HepG2 (cell line): Measurements from ENCODE around the gene GABRG3. TPM values are rescaled to one million over a fixed set of nuclear protein-coding genes. Genes with fewer than 3 reads are reported as not detected.

Experiments
- ATAC-seq: fragments of 200-7000 bp; cut with Tn5 transposase; 3 replicates; pipeline ENCODE4 v1.9.1; 2020; ENCODE audit warnings: mild to moderate bottlenecking, moderate library complexity
- BruUV-seq: library from RNA; stranded (reverse); fragments of 400-500 nt; replicated peaks from 2 replicates; lab custom pipeline; 2021; lab: Mats Ljungman, UMichigan
- CTCF ChIA-PET: fragments of 300-600 bp; formaldehyde crosslinking; extraction: SDS; loops from one replicate; lab custom pipeline; 2021; ENCODE audit warnings: low total read pairs, inconsistent platforms, low intra/inter-chr PET ratio; lab: Yijun Ruan, JAX
- POLR2A ChIA-PET: fragments of 350-600 bp; sonication (Branson Sonifier 250); formaldehyde crosslinking; loops from one replicate; lab custom pipeline; 2020; ENCODE audit warnings: antibody characterized with exemption, inconsistent platforms; lab: Yijun Ruan, JAX
- DNase-seq: peaks from one replicate; pipeline ENCODE4 v3.0.0-alpha.2; 2015; ENCODE audit warnings: low spot score
- FAIRE-seq: peaks from 3 replicates; lab custom pipeline; 2011; peaks lifted over from hg19 to GRCh38; lab: Jason Lieb, UNC
- H2AFZ ChIP-seq: one replicate; pipeline ENCODE4 v1.6.1; 2011; ENCODE audit warnings: low read length, inconsistent platforms
- H3K27ac ChIP-seq: fragments of 300-600 bp; 3 replicates; pipeline ENCODE4 v1.8.0; 2011; ENCODE audit warnings: mixed run types, mild to moderate bottlenecking, mixed read lengths, low read length, inconsistent platforms; ENCODE audit not compliant: insufficient read depth; ENCODE audit errors: extremely low read length
- H3K27me3 ChIP-seq, 2 experiments: fragments of 200-600 bp in 1 of 2; 2 replicates in 1 of 2; 3 replicates in 1 of 2; pipeline versions ENCODE4 v1.6.0 to v1.8.0; 2011; ENCODE audit warnings: low read length in 2 of 2, mild to moderate bottlenecking in 2 of 2, moderate library complexity in 2 of 2, inconsistent platforms in 1 of 2; ENCODE audit not compliant: insufficient read depth in 2 of 2, control insufficient read depth in 1 of 2
- H3K36me3 ChIP-seq, 2 experiments: fragments of 200-600 bp in 1 of 2; replicated peaks in 1 of 2; 2 replicates in 1 of 2; 3 replicates in 1 of 2; pipeline versions ENCODE4 v1.5.1 to v1.8.0; 2011; ENCODE audit warnings: low read length in 2 of 2, inconsistent platforms in 1 of 2; ENCODE audit not compliant: insufficient read depth in 2 of 2, control insufficient read depth in 1 of 2
- H3K4me1 ChIP-seq: 2 replicates; pipeline ENCODE4 v1.5.1; 2012; ENCODE audit warnings: low read length, inconsistent platforms; ENCODE audit not compliant: insufficient read depth
- H3K4me2 ChIP-seq: 2 replicates; pipeline ENCODE4 v1.6.0; 2011; ENCODE audit warnings: low read depth, low read length, inconsistent platforms
- H3K4me3 ChIP-seq, 3 experiments: fragments of 200-600 bp in 1 of 3; sonication (generic), shearing (Covaris generic) in 1 of 3; replicated peaks in 1 of 3; 2 replicates each; pipeline ENCODE4 v1.5.1; 2011 to 2016; ENCODE audit warnings: low read length in 3 of 3, inconsistent platforms in 2 of 3, low read depth in 2 of 3, mild to moderate bottlenecking in 2 of 3, control low read depth in 1 of 3, mixed read lengths in 1 of 3; ENCODE audit not compliant: insufficient read depth in 1 of 3
- H3K79me2 ChIP-seq: one replicate; pipeline ENCODE4 v1.6.1; 2011; ENCODE audit warnings: low read length, inconsistent platforms; ENCODE audit not compliant: insufficient read depth
- H3K9ac ChIP-seq: 2 replicates; pipeline ENCODE4 v1.6.0; 2011; ENCODE audit warnings: mild to moderate bottlenecking, low read depth, low read length, inconsistent platforms; ENCODE audit not compliant: insufficient read depth
- H3K9me3 ChIP-seq: 2 replicates; pipeline ENCODE4 v1.5.1; 2012; ENCODE audit warnings: mild to moderate bottlenecking, low read length
- H4K20me1 ChIP-seq: 2 replicates; pipeline ENCODE4 v1.6.0; 2011; ENCODE audit warnings: inconsistent platforms, mild to moderate bottlenecking, low read length, moderate library complexity; ENCODE audit not compliant: insufficient read depth
- BCLAF1 ChIP-seq: fragments of 450-650 bp; IDR thresholded peaks from 2 replicates; pipeline ENCODE4 v1.6.1; 2017; ENCODE audit warnings: mild to moderate bottlenecking
- MLLT10 ChIP-seq: sonication (generic); formaldehyde crosslinking; IDR thresholded peaks from 2 replicates; pipeline ENCODE4 v1.4.0; 2020; ENCODE audit warnings: missing genetic modification reagents
- NR3C1 ChIP-seq: sonication (generic); formaldehyde crosslinking; IDR thresholded peaks from 2 replicates; pipeline ENCODE4 v1.4.0; 2020; ENCODE audit warnings: missing genetic modification reagents
- PBX2 ChIP-seq: IDR thresholded peaks from 2 replicates; pipeline ENCODE4 v1.6.1; 2016; ENCODE audit warnings: control low read depth
- SCMH1 ChIP-seq: sonication (generic); formaldehyde crosslinking; IDR thresholded peaks from 2 replicates; pipeline ENCODE4 v1.9.0; 2021; ENCODE audit warnings: missing genetic modification reagents, mild to moderate bottlenecking, borderline replicate concordance
- SIN3B ChIP-seq: fragments of 150-350 bp; IDR thresholded peaks from 2 replicates; pipeline ENCODE4 v1.6.1; 2014; ENCODE audit warnings: low read length
- ZFP41 ChIP-seq: sonication (generic); formaldehyde crosslinking; IDR thresholded peaks from 2 replicates; pipeline ENCODE4 v1.4.0; 2020; ENCODE audit warnings: mild to moderate bottlenecking, missing genetic modification reagents, borderline replicate concordance
- ZNF780A ChIP-seq: sonication (generic); formaldehyde crosslinking; IDR thresholded peaks from 2 replicates; pipeline ENCODE4 v1.8.0; 2022; ENCODE audit warnings: mild to moderate bottlenecking, missing genetic modification reagents, moderate library complexity
- ZSCAN21 ChIP-seq: sonication (generic); formaldehyde crosslinking; IDR thresholded peaks from 2 replicates; pipeline ENCODE4 v1.8.0; 2022; ENCODE audit warnings: mild to moderate bottlenecking, missing genetic modification reagents, moderate library complexity, borderline replicate concordance
- WGBS: methylation state at CpG from one replicate; pipeline ENCODE4 v1.1.6; 2017; ENCODE audit warnings: low lambda C conversion rate; 5-methylcytosine and 5-hydroxymethylcytosine counted together
- in situ Hi-C: cut with HindIII; loops from 2 replicates; pipeline ENCODE4 v1.10.0; 2017; ENCODE audit warnings: low pct_unique_long_range_greater_than_20kb; ENCODE audit not compliant: extremely low pct_ligation_motif_present
- intact Hi-C: fragments of 100-400 bp; cut with micrococcal nuclease; formaldehyde crosslinking; loops from one replicate; pipeline ENCODE4 v1.10.0; 2022; ENCODE audit not compliant: unreplicated experiment
- polyA plus RNA-seq, 8 experiments: library from polyadenylated mRNA; depleted of rRNA in 3 of 8; stranded (reverse) in 7 of 8; unstranded in 1 of 8; fragments of >200 nt; fragmentation: Illumina TruSeq in 4 of 8; extraction: Trizol in 4 of 8; gene quantifications; 2 replicates each; pipeline versions ENCODE4 v1.2.1 to v1.2.3, GENCODE V29; 2011 to 2016; ENCODE audit warnings: low read depth in 4 of 8, missing spikeins in 1 of 8, mixed read lengths in 1 of 8; ENCODE audit not compliant: insufficient read depth in 1 of 8
- total RNA-seq, 5 experiments: library from RNA; depleted of rRNA; stranded (reverse); fragments of >200 nt; fragmentation: Illumina TruSeq; extraction: Trizol; gene quantifications; 2 replicates each; pipeline ENCODE4 v1.2.3, GENCODE V29; 2016; ENCODE audit warnings: low read depth in 1 of 5
- TF ChIP-seq, protein P1 (sequence below): sonication (generic); formaldehyde crosslinking; IDR thresholded peaks from 2 replicates; pipeline ENCODE4 v1.9.0; 2021; ENCODE audit warnings: missing genetic modification reagents, borderline replicate concordance
- TF ChIP-seq, protein P2 (sequence below): sonication (generic); formaldehyde crosslinking; IDR thresholded peaks from 2 replicates; pipeline ENCODE4 v1.5.0; 2020; ENCODE audit warnings: missing genetic modification reagents, mild to moderate bottlenecking, borderline replicate concordance

Gene GABRG3
- total and polyA plus RNA-seq, 2 of the 13 experiments (the other 11 are each of a cell fraction or from before 2014, with no cell fraction given): not detected

GRCh38 chr15:27538325-27538724 is 567.3 kb downstream of the GABRG3 start:
- FAIRE-seq (no peak), ATAC-seq (no peak), DNase-seq (no peak)
- ChIA-PET POLR2A (no interaction called here), CTCF (no interaction called here)
- no peaks in the 10 kb centered on the region for H3K79me2 ChIP-seq
- H3K4me3 ChIP-seq: no peak overlapping the region
- H4K20me1 ChIP-seq: no peaks in the 10 kb centered on the region
- no peak overlapping the region for H3K4me2 ChIP-seq
- in situ Hi-C loops (no loop called here), intact Hi-C loops (no loop called here)
- peaks cover 13% of the 10 kb centered on the region; the same call in 1 of the 2 replicates for H3K9me3 ChIP-seq
- no peak overlapping the region for H2AFZ ChIP-seq
- BruUV-seq: no TSS peak
- H3K9ac ChIP-seq: no peak overlapping the region
- H3K4me1 ChIP-seq: no peaks in the 10 kb centered on the region
- H3K27ac ChIP-seq: no peak overlapping the region
- H3K27me3 ChIP-seq: no peaks in the 10 kb centered on the region
- WGBS: 2% methylated on average over 3 of the region's 3 CpGs
- no peak for TF ChIP-seq SIN3B
- H3K36me3 ChIP-seq: no peaks in the 10 kb centered on the region

GRCh38 chr15:27541581-27541980 is 570.6 kb downstream of the GABRG3 start:
- CTCF ChIA-PET: no interaction called here
- in situ Hi-C loops (no loop called here), intact Hi-C loops (no loop called here)
- no peak for DNase-seq
- Histone ChIP-seq H3K4me1 (no peaks in the 10 kb centered on the region), H3K4me3 (no peak overlapping the region), H3K27ac (no peak overlapping the region), H3K27me3 (no peaks in the 10 kb centered on the region), H3K79me2 (no peaks in the 10 kb centered on the region), H2AFZ (no peak overlapping the region), H3K4me2 (no peak overlapping the region), H3K9me3 (peaks cover 5% of the 10 kb centered on the region; the same call in 1 of the 2 replicates), H3K9ac (no peak overlapping the region), H3K36me3 (no peaks in the 10 kb centered on the region), H4K20me1 (no peaks in the 10 kb centered on the region)
- no peak for FAIRE-seq
- POLR2A ChIA-PET: no interaction called here
- WGBS: 56% methylated on average over 10 of the region's 40 CpGs
- ATAC-seq: no peak
- TF ChIP-seq, protein P1, sequence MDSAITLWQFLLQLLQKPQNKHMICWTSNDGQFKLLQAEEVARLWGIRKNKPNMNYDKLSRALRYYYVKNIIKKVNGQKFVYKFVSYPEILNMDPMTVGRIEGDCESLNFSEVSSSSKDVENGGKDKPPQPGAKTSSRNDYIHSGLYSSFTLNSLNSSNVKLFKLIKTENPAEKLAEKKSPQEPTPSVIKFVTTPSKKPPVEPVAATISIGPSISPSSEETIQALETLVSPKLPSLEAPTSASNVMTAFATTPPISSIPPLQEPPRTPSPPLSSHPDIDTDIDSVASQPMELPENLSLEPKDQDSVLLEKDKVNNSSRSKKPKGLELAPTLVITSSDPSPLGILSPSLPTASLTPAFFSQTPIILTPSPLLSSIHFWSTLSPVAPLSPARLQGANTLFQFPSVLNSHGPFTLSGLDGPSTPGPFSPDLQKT (CRISPR knock-in tag): no peak
- TF ChIP-seq ZFP41 (CRISPR knock-in tag) (no peak), SCMH1 (CRISPR knock-in tag) (no peak), ZSCAN21 (CRISPR knock-in tag) (no peak), BCLAF1 (no peak), PBX2 (no peak), NR3C1 (CRISPR knock-in tag) (no peak), MLLT10 (CRISPR knock-in tag) (no peak), ZNF780A (CRISPR knock-in tag) (no peak)
- TF ChIP-seq, protein P2, sequence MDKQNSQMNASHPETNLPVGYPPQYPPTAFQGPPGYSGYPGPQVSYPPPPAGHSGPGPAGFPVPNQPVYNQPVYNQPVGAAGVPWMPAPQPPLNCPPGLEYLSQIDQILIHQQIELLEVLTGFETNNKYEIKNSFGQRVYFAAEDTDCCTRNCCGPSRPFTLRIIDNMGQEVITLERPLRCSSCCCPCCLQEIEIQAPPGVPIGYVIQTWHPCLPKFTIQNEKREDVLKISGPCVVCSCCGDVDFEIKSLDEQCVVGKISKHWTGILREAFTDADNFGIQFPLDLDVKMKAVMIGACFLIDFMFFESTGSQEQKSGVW (CRISPR knock-in tag): no peak
- no TSS peak for BruUV-seq
